H1 (cell line): ENCODE measurements around the gene CPLANE2. TPM values are rescaled to one million over a fixed set of nuclear protein-coding genes. Genes with fewer than 3 reads are reported as not detected.

Source experiments
- CTCF ChIP-seq, 3 experiments: IDR thresholded peaks; 1 replicate in 2 of 3; 2 replicates in 1 of 3; pipeline versions ENCODE4 v1.5.1 to v1.6.1; 2011; ENCODE audit warnings: low read length in 3 of 3, mild to moderate bottlenecking in 3 of 3, inconsistent platforms in 2 of 3, low read depth in 1 of 3, moderate library complexity in 1 of 3; ENCODE audit not compliant: insufficient read depth in 1 of 3; ENCODE audit errors: control extremely low read depth in 1 of 3
- E2F6 ChIP-seq: IDR thresholded peaks from 2 replicates; pipeline ENCODE4 v1.6.1; 2012; ENCODE audit warnings: inconsistent platforms
- HDAC6 ChIP-seq: IDR thresholded peaks from one replicate; pipeline ENCODE4 v1.7.1; 2012; ENCODE audit warnings: low read depth, mild to moderate bottlenecking, inconsistent platforms, low read length, moderate library complexity
- RBBP5 ChIP-seq: IDR thresholded peaks from 2 replicates; pipeline ENCODE4 v1.7.1; 2012; ENCODE audit warnings: low read depth, mild to moderate bottlenecking, inconsistent platforms, low read length, moderate library complexity, borderline replicate concordance
- SRF ChIP-seq: IDR thresholded peaks from 2 replicates; pipeline ENCODE4 v1.6.1; 2011; ENCODE audit warnings: mild to moderate bottlenecking, low read depth, low read length, moderate library complexity
- ZNF274 ChIP-seq: IDR thresholded peaks from 2 replicates; pipeline ENCODE4 v1.7.0; 2012; ENCODE audit warnings: low read length, borderline replicate concordance; ENCODE audit errors: extremely low read depth
- polyA plus RNA-seq, 7 experiments: library from polyadenylated mRNA; depleted of rRNA in 3 of 7; stranded (reverse) in 5 of 7; unstranded in 2 of 7; fragments of >200 nt in 5 of 7; fragments of 200-250 nt in 2 of 7; gene quantifications; 1 replicate in 5 of 7; 2 replicates in 1 of 7; 4 replicates in 1 of 7; pipeline versions ENCODE4 v1.2.1 to v1.2.3, GENCODE V29; 2011 to 2013; ENCODE audit warnings: missing spikeins in 2 of 7, mixed read lengths in 2 of 7
- total RNA-seq: library from RNA; stranded (reverse); fragmentation: NEBNext Ultra II Directional; extraction: Animal tissue kit (Norgen Biotek cat#: 25700); gene quantifications from 2 replicates; pipeline ENCODE4 v1.2.1, GENCODE V29; 2021

CPLANE2 gene
- total and polyA plus RNA-seq, 2 of the 8 experiments (the other 6 are each of a cell fraction or from before 2014, with no cell fraction given), result 2.3 to 2.5 TPM

GRCh38 chr1:16266411-16267118 lies 29.6 kb upstream of the CPLANE2 start (continued):
- TF ChIP-seq E2F6 (no peak), SRF (no peak), RBBP5 (no peak), CTCF (IDR thresholded peaks at IDR 0.05; ENCODE audit: control extremely low read depth in 1 of 3, insufficient read depth in 1 of 3, low read depth in 1 of 3, low read length in 3 of 3) (no peak), HDAC6 (no peak), ZNF274 (no peak)
